ENCODE results near the gene ZMYND10.

- TF ChIP-seq EP300 (IDR thresholded peaks at IDR 0.05; ENCODE audit: borderline replicate concordance in 1 of 2, low read depth in 1 of 2, low read length in 1 of 2), result no peak
- TF ChIP-seq GATA2 (CRISPR knock-in tag; IDR thresholded peaks at IDR 0.05), result no peak
- no peak for TF ChIP-seq REST (IDR thresholded peaks at IDR 0.05; ENCODE audit: low read depth, low read length)
- no peak for TF ChIP-seq TAF1 (IDR thresholded peaks at IDR 0.05; ENCODE audit: borderline replicate concordance, low read depth, low read length)
- TF ChIP-seq, protein P1, sequence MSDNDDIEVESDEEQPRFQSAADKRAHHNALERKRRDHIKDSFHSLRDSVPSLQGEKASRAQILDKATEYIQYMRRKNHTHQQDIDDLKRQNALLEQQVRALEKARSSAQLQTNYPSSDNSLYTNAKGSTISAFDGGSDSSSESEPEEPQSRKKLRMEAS (IDR thresholded peaks at IDR 0.05; ENCODE audit: low read depth), result no peak
- TF ChIP-seq RCOR1 (IDR thresholded peaks at IDR 0.05; ENCODE audit: low read length), result no peak
Measured at GRCh38 chr3:50383750-50384149, 38.2 kb upstream of the ZMYND10 start.

Data from SK-N-SH (cell line).